Nucleus accumbens (tissue), 56 donors: ENCODE results near the gene HPSE2.
"Not testable (repeated sequence)": the region's sequence is repeated elsewhere in the genome, so short reads cannot be mapped to it uniquely, and the experiment has no call there.

Experiments
- DNase-seq, 56 donors: peaks; one replicate each; lab custom pipeline; 2025; lab: John Stamatoyannopoulos, UW

The HPSE2 gene

GRCh38 chr10:99235658-99236626 lies at the start of gene HPSE2:
HPSE2 (minus strand) TSS chr10:99235852.
- peak in 1 of 56 donors; percentile 9 for DNase-seq

GRCh38 chr10:99280472-99280871 lies 44.8 kb upstream of the HPSE2 start:
- DNase-seq, result no peak

- no peak for DNase-seq
These were observed 44.0 kb upstream of the HPSE2 start for GRCh38 chr10:99279626-99280111.

- no peak for DNase-seq
These were observed 41.3 kb upstream of the HPSE2 start for GRCh38 chr10:99276848-99277486.

GRCh38 chr10:99266383-99266782 lies 30.7 kb upstream of the HPSE2 start:
- DNase-seq, result no peak

- DNase-seq, result no peak
These were observed 13.2 kb upstream of the HPSE2 start for GRCh38 chr10:99248824-99249223.

- DNase-seq, result not testable (repeated sequence)
These were observed 12.2 kb upstream of the HPSE2 start for GRCh38 chr10:99247893-99248292.

GRCh38 chr10:99236627-99237309 lies 1.1 kb upstream of the HPSE2 start:
- no peak for DNase-seq

GRCh38 chr10:99234791-99235657 lies 628 bp downstream of the HPSE2 start:
- DNase-seq, result no peak

GRCh38 chr10:99234041-99234790 lies 1.4 kb downstream of the HPSE2 start:
- DNase-seq, result peak in 10 of 56 donors; percentile 5 to 42 (median 13)

- DNase-seq, result peak in 1 of 56 donors; percentile 17
These were observed 2.0 kb downstream of the HPSE2 start for GRCh38 chr10:99233689-99234037.

- no peak for DNase-seq
These were observed 2.5 kb downstream of the HPSE2 start for GRCh38 chr10:99233000-99233688.

- DNase-seq, result peak in 3 of 56 donors; percentile 8 to 43 (median 30)
These were observed 3.2 kb downstream of the HPSE2 start for GRCh38 chr10:99232360-99232999.

- no peak for DNase-seq
These were observed 10.9 kb downstream of the HPSE2 start for GRCh38 chr10:99224766-99225165.

- no peak for DNase-seq
These were observed 28.3 kb downstream of the HPSE2 start for GRCh38 chr10:99207340-99207739.

- no peak for DNase-seq
These were observed 32.3 kb downstream of the HPSE2 start for GRCh38 chr10:99203310-99203709.

GRCh38 chr10:99172950-99173349 lies 62.7 kb downstream of the HPSE2 start:
- no peak for DNase-seq

GRCh38 chr10:99172128-99172738 lies 63.4 kb downstream of the HPSE2 start:
- DNase-seq, result peak in 25 of 56 donors; percentile 0 to 50 (median 8)
